AG09319 (cell line): ENCODE data around the gene HMG20B.

Experiments
- DNase-seq: peaks from one replicate; pipeline ENCODE4 v3.0.0-alpha.2; 2010; ENCODE audit warnings: low read depth; ENCODE audit errors: extremely low read depth
- CTCF ChIP-seq: IDR thresholded peaks from 2 replicates; pipeline ENCODE4 v1.5.1; 2011; ENCODE audit warnings: low read depth, mild to moderate bottlenecking, inconsistent platforms, low read length, moderate library complexity

The HMG20B gene

GRCh38 chr19:3626473-3627350 lies 54.0 kb downstream of the HMG20B start, which contains the start of gene CACTIN:
Gene CACTIN, minus strand, starts transcription at chr19:3626790. Its CDS starts 28 bp downstream, at chr19:3626762.
- no peak for TF ChIP-seq CTCF
- peak; percentile 94 for DNase-seq

GRCh38 chr19:3627351-3627723 lies 54.6 kb downstream of the HMG20B start:
- no peak for TF ChIP-seq CTCF

More at GRCh38 chr19:3627351-3627723, 54.6 kb downstream of the HMG20B start:
- DNase-seq: no peak
